GM12873 (cell line): ENCODE results near the gene DDX23.
A peak's percentile ranks its signal among the peaks of the same experiment; 100 is the strongest.

Source experiments
- CTCF ChIP-seq: IDR thresholded peaks from 2 replicates; pipeline ENCODE4 v1.5.1; 2012; ENCODE audit warnings: low read depth, mild to moderate bottlenecking, moderate library complexity, low read length, control low read depth; ENCODE audit not compliant: insufficient read depth; ENCODE audit errors: missing control alignments

DDX23 gene

GRCh38 chr12:48869191-48869590 is 17.2 kb upstream of the DDX23 start:
- no peak for TF ChIP-seq CTCF

GRCh38 chr12:48868451-48868850 is 16.5 kb upstream of the DDX23 start:
- no peak for TF ChIP-seq CTCF

- TF ChIP-seq CTCF = no peak
Measured at GRCh38 chr12:48866052-48866711, 14.2 kb upstream of the DDX23 start.

- TF ChIP-seq CTCF = peak; percentile 13
Measured at GRCh38 chr12:48865281-48866051, 13.5 kb upstream of the DDX23 start, which contains the start of gene RND1. TSS of gene RND1 (minus strand) at chr12:48865870. CDS start at chr12:48865767, 103 bp downstream.

GRCh38 chr12:48863291-48863690 is 11.3 kb upstream of the DDX23 start:
- TF ChIP-seq CTCF = no peak

- TF ChIP-seq CTCF = no peak
Measured at GRCh38 chr12:48862760-48863159, 10.8 kb upstream of the DDX23 start.

- TF ChIP-seq CTCF = no peak
Measured at GRCh38 chr12:48861111-48861510, 9.1 kb upstream of the DDX23 start.
